Measurements from ENCODE around the gene MORN3.
"Not testable (repeated sequence)": the region's sequence is repeated elsewhere in the genome, so short reads cannot be mapped to it uniquely, and the experiment has no call there.

DNA sequence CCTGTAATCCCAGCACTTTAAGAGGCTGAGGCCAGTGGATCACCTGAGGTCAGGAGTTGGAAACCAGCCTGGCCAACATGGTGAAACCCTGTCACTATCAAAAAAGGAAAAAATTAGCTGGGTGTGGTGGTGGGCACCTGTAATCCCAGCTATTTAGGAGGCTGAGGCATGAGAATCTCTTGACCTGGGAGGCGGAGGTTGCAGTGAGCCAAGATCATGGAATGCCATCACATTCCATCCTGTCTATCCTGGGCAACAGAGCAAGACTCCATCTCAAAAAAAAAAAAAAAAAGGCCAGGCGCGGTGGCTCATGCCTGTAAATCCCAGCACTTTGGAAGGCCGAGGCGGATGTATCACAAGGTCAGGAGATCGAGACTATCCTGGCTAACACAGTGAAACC is 28.4 kb upstream of the MORN3 start:
- not testable (repeated sequence) for TF ChIP-seq CREB5 (CRISPR knock-in tag; IDR thresholded peaks at IDR 0.05; ENCODE audit: low read depth); SNAI2 (CRISPR knock-in tag; IDR thresholded peaks at IDR 0.05); ZFP3 (CRISPR knock-in tag; IDR thresholded peaks at IDR 0.05); ISL1 (CRISPR knock-in tag; IDR thresholded peaks at IDR 0.05)
